Lung (tissue), 12 donors: Measurements from ENCODE around the gene MINDY4. TPM values are rescaled to one million over a fixed set of nuclear protein-coding genes. Genes with fewer than 3 reads are reported as not detected.

Source experiments
- ATAC-seq: fragments of 200-7000 bp; cut with Tn5 transposase; one replicate; pipeline ENCODE4 v1.9.1; 2020; ENCODE audit warnings: moderate number of reproducible peaks; ENCODE audit not compliant: insufficient read depth, low FRiP score
- DNase-seq, 3 donors: peaks; one replicate each; pipeline ENCODE4 v3.0.0-alpha.2; 2013 to 2017
- H3K27ac ChIP-seq, 2 donors: one replicate each; pipeline ENCODE4 v1.5.1; 2013; ENCODE audit warnings: mild to moderate bottlenecking in 2 of 2, moderate library complexity in 2 of 2, control low read depth in 1 of 2, inconsistent platforms in 1 of 2, low read depth in 1 of 2, low read length in 1 of 2
- H3K27me3 ChIP-seq, 3 donors: one replicate each; pipeline ENCODE4 v1.5.1; 2013; ENCODE audit warnings: low read length in 2 of 3; ENCODE audit not compliant: control insufficient read depth in 3 of 3, insufficient read depth in 3 of 3
- H3K36me3 ChIP-seq, 4 donors: one replicate each; pipeline ENCODE4 v1.5.1; 2013; ENCODE audit warnings: low read length in 4 of 4, mild to moderate bottlenecking in 1 of 4, moderate library complexity in 1 of 4; ENCODE audit not compliant: control insufficient read depth in 4 of 4, insufficient read depth in 4 of 4
- H3K4me1 ChIP-seq, 5 donors: one replicate each; pipeline ENCODE4 v1.5.1; 2013; ENCODE audit warnings: low read length in 5 of 5, mild to moderate bottlenecking in 2 of 5, moderate library complexity in 1 of 5; ENCODE audit not compliant: control insufficient read depth in 5 of 5, insufficient read depth in 5 of 5
- H3K4me3 ChIP-seq: one replicate; pipeline ENCODE4 v1.5.1; 2013; ENCODE audit warnings: mild to moderate bottlenecking, control low read depth, moderate library complexity
- H3K9ac ChIP-seq, 2 donors: one replicate each; pipeline ENCODE4 v1.5.1; 2013; ENCODE audit warnings: low read length in 2 of 2, control low read depth in 1 of 2; ENCODE audit not compliant: insufficient read depth in 1 of 2
- H3K9me3 ChIP-seq, 4 donors: one replicate each; pipeline ENCODE4 v1.5.1; 2013; ENCODE audit warnings: low read length in 3 of 4, mild to moderate bottlenecking in 1 of 4, moderate library complexity in 1 of 4; ENCODE audit not compliant: control insufficient read depth in 4 of 4, insufficient read depth in 3 of 4
- CTCF ChIP-seq: IDR thresholded peaks from 2 replicates; pipeline ENCODE4 v1.5.1; 2012; ENCODE audit warnings: mild to moderate bottlenecking; ENCODE audit errors: control extremely low read depth, extremely low read depth
- WGBS, 2 donors: extraction: QIAGEN DNeasy Blood & Tissue Kit; methylation state at CpG; one replicate each; pipeline ENCODE4 v1.1.7; 2013; 5-methylcytosine and 5-hydroxymethylcytosine counted together
- polyA plus RNA-seq, 2 donors: library from polyadenylated mRNA; stranded (reverse); fragments of 200-250 nt; gene quantifications; one replicate each; pipeline ENCODE4 v1.2.1, GENCODE V29; 2013
- total RNA-seq, 2 donors: library from RNA; depleted of rRNA in 1 of 2; stranded (reverse); fragments of >200 nt in 1 of 2; gene quantifications; one replicate each; pipeline ENCODE4 v1.2.1, GENCODE V29; 2014 to 2021
- donor health status: control.
- donor health status: control.
- donor health status: Bipolar disorder and iron deficiency.
- donor health status: healthy.
- donor health status: DM: yes; HTN: yes; CAD: no.

The MINDY4 gene
- total and polyA plus RNA-seq, 4 donors: 5.0 to 24.1 (median 10.7) TPM

GRCh38 chr7:30780941-30781340 lies 9.7 kb downstream of the MINDY4 start:
- ATAC-seq: no peak
- no peaks in the 10 kb centered on the region for H3K27me3 ChIP-seq
- H3K4me3 ChIP-seq: no peak overlapping the region
- peaks cover 6 to 27% (median 23%) of the 10 kb centered on the region in 4 donors for H3K36me3 ChIP-seq
- H3K4me1 ChIP-seq: peaks cover 0 to 7% (median 0%) of the 10 kb centered on the region in 5 donors
- TF ChIP-seq CTCF: no peak
- no peak for DNase-seq
- H3K9ac ChIP-seq: no peak overlapping the region
- no peaks in the 10 kb centered on the region for H3K9me3 ChIP-seq
- WGBS, 2 donors: 92 to 94% methylated on average over 4 of the region's 4 CpGs
- H3K27ac ChIP-seq: no peak overlapping the region

- no peak overlapping the region for H3K27ac ChIP-seq
- peaks cover 6 to 36% (median 30%) of the 10 kb centered on the region in 4 donors for H3K36me3 ChIP-seq
- H3K4me3 ChIP-seq: no peak overlapping the region
- DNase-seq: no peak
- no peaks in the 10 kb centered on the region for H3K27me3 ChIP-seq
- peaks cover 0 to 7% (median 0%) of the 10 kb centered on the region in 5 donors for H3K4me1 ChIP-seq
- ATAC-seq: no peak
- no peak overlapping the region for H3K9ac ChIP-seq
- no peak for TF ChIP-seq CTCF
- no peaks in the 10 kb centered on the region for H3K9me3 ChIP-seq
Measured at GRCh38 chr7:30782690-30783089, 11.5 kb downstream of the MINDY4 start.

GRCh38 chr7:30785786-30786185 lies 14.6 kb downstream of the MINDY4 start:
- peaks cover 6 to 35% (median 25%) of the 10 kb centered on the region in 4 donors for H3K36me3 ChIP-seq
- TF ChIP-seq CTCF: no peak
- no peak overlapping the region for H3K9ac ChIP-seq

GRCh38 chr7:30787486-30787885 lies 16.3 kb downstream of the MINDY4 start:
- no peak for DNase-seq
- H3K27me3 ChIP-seq: no peaks in the 10 kb centered on the region
- peaks cover 11 to 36% (median 24%) of the 10 kb centered on the region in 4 donors for H3K36me3 ChIP-seq
- 26 to 62% methylated on average over 1 of the region's 1 CpG for WGBS, 2 donors
- H3K9me3 ChIP-seq: no peaks in the 10 kb centered on the region
- H3K27ac ChIP-seq: no peak overlapping the region
- H3K4me3 ChIP-seq: no peak overlapping the region
- no peak for TF ChIP-seq CTCF
- H3K4me1 ChIP-seq: no peaks in the 10 kb centered on the region
- no peak overlapping the region for H3K9ac ChIP-seq
- no peak for ATAC-seq

More at GRCh38 chr7:30785786-30786185, 14.6 kb downstream of the MINDY4 start:
- no peak overlapping the region for H3K27ac ChIP-seq
- H3K9me3 ChIP-seq: no peaks in the 10 kb centered on the region
- no peaks in the 10 kb centered on the region for H3K4me1 ChIP-seq
- ATAC-seq (no peak), DNase-seq (no peak)
- H3K27me3 ChIP-seq: no peaks in the 10 kb centered on the region
- WGBS, 2 donors: 95 to 97% methylated on average over 9 of the region's 9 CpGs
- H3K4me3 ChIP-seq: no peak overlapping the region
